Activated CD8-positive, alpha-beta memory T cell treated with anti-CD3 and anti-CD28 coated beads, Interleukin-2, amount 50 U/mL, for 4 hours (primary cell): ENCODE results near the gene GNG7.
"Not testable (repeated sequence)": the region's sequence is repeated elsewhere in the genome, so short reads cannot be mapped to it uniquely, and the experiment has no call there.

ENCODE experiments used
- DNase-seq: peaks from one replicate; pipeline ENCODE4 v3.0.0-alpha.2; 2020

Gene GNG7

DNA sequence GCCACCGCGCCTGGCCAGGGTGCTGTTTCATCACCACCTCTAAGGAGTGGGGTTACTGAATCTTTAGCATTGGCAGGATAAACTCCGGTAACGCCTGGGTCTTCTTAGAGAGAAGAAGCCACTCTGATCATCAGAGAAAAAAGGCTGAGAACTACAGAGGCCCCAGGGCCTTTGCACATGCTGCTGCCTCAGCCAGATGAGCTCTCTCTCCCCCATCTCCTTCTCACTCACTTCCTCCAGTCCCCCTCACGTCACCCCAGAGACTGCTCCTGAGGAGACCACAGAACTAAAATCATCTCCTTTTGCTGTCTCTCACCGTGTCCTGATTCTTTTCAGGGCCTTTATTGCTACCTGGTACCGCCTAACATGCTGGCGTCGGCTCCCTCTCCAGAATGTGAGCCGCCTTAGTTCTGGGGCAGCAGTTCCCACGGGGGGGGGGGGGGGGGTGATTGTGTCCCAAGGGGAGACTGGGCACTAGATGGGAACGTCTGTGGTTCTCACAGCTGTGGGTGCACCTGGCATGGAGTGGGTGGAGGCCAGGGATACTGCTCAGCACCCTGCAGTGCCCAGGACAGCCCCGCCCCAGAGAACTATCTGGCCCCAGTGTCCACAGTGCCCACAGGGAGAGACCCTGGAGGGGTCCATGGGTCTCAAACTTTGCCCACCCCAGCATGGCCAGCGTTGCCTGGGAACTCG lies 23.8 kb upstream of the GNG7 start:
- DNase-seq, result no peak

DNA sequence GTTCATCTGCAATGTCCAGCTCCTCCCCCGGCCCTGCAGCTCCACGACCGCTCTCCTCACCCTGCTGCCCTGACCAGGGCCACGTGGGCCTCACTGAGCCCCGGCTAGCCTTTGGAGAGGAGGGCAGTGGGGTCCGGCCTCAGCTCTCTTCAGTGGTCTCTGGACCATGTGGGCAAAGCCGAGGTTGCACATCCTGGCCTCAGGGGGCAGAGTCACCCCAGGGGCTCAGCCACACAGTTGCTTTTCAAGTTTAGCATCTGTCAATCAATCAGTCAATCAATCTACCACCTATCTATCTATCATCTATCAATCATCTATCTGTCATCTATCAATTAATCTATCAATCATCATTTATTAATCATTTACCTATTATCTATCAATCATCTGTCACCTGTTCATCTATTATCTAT lies 21.7 kb upstream of the GNG7 start:
- DNase-seq, result no peak

DNA sequence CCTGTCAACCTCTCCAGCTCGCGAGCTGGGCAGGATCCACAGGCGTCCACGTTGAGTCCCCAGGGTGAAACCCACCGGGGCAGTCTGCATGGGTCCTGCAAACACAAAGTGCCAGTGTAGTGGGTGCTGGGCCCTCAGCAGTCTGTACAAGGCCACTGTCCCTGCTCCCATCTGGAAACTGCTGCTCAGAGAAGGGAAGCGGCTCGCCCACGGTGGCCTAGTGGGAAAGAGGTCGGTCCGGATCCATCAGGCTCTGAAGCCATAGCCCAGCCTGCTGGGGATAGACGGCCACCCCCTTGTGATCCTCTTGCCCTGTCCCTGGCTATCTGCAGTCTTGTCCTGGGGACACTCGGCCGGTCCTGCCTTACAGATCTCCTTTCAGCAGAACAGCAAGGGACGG lies 21.3 kb upstream of the GNG7 start:
- no peak for DNase-seq

DNA sequence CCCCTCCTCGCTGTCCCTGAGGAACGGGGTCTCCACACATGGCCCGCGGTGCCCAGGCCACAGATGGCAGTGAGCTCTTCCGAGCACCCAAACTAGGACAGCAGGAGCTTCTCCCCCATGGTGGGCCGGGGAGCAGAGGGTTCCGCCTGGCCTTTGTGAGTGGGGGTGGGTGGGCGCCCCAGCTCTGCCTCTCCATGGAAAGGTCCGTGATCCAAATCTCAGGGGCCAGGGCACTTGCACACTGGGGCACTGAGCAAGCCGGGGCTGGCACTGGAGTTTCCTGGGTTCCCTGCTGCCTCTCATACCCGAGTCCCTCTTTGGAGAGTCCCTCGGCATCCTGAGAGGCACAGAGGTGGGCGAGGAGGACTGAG lies 20.8 kb upstream of the GNG7 start:
- no peak for DNase-seq

DNA sequence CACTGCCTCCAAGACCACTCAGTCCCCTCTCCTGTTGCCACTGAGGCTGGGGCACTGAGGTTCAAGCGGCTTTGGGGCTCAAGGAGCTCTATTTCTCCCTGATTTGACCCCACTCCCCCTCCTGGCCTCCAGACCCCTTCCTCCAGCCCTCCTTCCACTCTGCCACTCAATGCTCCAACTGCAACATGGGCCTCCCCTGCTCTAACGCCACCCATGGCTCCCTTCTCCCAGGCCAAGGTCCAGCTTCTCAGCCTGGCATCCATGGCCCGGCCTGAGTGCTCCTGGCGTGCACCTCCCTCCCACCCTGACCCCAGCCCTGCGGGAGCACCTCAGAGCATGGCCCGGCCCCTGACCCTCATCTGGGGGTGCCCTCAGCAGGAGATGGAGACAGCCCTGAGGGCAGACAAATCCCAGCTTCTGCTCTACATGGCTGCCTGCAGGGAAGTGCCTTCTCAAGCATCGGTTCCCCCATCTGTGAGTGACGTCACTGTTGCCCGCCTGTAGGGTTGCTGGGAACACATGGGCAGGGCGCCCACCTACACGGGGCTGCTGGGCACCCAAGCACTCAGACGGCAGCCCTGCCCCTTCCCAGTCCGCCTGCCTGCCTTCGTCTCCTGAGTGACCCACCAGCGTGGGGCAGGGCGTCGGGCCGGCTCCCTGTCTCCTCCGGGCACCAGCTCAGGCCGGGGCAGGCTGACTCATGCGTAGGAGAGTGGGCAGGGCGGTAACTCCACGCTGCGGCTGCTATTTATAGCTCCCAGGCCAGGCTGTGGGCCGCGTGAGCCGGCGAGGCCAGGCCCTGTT lies 20.2 kb upstream of the GNG7 start:
- no peak for DNase-seq

DNA sequence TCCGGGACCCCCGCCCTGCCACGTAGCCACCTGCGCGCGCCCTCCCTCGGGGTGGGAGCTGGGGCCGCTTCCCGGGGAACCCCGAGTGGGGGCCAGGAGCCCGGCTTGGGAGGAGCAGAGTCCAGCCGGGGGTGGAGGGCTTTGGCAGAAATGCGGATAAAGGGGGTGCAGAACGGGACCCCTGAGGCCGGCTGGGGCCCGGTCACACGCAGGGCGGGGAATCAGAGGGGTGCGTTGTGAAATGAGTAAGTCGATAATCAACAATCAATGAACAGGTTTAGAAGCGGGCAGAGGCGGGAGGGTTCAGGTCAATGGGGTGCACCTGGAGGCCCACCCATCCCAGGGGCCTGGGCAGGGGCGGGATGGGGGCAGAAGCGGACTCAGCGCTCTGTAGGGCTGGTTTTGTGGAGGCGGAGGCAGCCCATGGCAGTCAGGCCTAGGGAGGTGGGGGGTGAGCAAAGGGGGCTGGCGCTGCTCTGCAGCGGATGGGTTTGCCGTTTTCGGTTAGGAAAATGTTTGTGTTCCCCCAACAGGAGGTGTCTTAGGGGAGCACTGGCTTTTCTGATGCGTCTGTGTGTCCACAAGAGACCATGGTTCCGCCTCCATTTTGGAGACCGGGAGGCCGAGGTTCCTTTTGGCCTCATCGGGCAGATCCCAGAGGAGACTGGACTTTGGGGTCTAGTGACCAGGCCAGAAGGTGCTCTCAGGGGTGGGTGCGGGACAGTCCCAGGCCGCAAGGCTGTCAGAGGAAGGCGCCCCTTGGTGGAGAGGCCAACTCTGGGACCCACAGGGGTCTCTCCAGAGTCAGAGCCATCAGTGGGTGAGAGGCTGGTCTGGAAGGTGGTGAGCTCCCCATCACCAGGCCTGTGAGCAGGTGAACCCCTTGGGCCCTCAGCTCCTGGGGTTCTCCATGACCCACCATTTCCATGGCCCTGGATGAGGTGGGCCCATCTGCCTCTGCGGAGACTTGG lies 19.4 kb upstream of the GNG7 start:
- no peak for DNase-seq

DNA sequence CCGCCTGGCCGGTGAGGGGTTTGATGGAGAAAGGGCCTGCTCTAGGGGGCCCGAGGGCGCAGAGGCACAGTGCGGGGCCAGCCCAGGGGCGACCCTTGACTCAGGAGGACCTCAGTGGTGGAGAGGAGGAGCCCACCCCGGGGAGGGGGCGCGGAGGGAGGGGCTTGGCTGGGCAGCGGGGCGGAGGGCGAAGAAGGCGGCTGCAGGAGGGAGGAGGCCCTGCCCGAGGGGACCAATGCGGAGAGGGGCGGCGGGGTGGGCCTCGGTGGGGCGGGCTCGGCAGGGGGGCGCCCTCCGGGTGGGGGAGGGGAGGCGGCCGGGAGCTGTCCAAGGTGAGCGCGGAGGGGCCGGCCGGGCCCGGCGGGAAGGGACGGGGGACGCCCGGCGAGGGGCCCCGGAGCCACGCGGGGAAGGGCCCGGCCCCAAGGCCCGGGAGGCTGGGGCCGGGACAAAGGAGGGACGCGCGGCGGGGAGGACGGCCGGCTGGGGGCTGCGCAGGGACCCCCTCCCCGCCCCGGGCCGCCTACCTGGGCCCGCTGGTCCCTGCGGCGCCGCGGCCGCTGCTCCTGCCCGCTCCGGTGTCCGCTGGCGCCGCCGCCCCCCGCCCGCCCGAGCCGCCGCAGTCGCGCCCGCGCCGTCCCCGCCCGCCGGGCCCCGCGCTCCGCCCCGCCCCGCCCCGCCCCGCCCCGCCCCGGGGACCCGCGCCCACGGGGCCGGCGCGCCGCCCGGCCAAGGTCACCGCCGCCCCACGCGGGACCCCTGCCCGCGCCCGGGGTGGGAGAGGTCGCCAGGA lies 18.5 kb upstream of the GNG7 start, which contains the start of gene DIRAS1:
Gene DIRAS1, minus strand, starts transcription at position 596 of the 793 bp plus-strand sequence. CDS start 3,566 bp downstream, outside the sequence.
- no peak for DNase-seq

DNA sequence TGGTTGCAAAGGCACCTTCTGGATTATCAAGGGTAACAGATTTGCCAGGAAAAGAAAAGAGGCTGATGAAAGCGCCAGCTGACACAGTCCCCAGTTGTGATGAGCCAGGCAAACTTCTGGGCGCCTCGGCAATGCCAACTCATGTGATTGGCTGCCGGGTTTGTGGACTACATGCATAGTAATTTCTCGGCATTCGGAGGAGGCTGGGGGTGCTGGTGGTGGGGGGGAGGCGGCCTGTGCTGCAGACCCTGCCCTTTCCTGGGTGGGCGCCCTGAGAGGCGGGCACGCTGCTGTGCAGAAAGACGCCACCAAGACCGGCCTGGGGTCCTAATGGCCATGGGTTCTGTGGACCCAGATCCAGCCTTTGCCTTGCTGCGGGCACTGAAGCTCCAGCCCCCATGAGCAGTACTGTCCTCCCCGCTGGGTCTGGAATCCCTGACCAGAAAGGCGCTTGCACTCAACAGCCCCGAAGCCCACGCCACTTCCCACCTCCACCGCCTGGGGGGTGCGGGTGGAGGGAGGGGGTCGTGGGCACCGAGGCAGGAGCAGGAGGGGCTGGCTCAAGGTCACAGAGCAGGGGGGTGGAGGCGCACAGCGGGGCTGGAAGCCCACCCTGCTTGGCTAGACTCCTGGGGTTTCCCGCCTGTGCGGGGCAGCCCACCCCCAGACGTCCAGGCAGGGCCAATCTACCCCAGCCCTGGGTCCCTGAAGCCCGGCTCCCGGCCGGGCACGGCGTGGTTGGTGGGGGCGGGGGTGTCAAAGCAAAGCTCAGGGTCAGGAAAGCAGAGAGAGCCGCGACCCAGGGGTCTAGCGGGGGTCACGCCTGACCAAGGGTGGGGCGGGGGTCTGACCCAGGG lies 17.7 kb upstream of the GNG7 start:
- no peak for DNase-seq

DNA sequence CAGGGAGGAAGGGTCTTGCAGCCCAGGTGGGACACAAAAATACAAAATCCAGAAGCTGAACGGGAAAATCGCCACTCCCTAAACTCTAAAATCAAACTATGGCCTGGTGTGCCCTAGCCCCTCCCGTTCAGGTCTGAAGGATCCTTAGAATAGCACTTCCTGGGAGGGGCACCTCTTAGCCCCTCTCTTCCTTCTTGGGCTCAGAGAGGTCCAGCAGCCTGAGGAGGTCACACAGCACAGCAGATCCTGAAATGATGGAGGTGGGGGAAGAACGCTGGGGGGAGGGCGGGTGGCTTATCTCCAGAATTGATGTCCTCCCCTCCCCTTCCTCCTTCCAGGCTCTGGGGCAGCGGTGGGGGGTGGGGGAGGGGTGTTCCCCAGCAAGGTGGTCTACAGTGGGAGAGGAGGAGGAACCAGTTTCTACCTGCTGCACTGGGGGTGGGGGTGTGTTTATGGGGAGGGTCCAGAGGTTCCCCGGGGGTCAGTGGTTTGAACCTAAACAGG lies 16.8 kb upstream of the GNG7 start:
- no peak for DNase-seq

DNA sequence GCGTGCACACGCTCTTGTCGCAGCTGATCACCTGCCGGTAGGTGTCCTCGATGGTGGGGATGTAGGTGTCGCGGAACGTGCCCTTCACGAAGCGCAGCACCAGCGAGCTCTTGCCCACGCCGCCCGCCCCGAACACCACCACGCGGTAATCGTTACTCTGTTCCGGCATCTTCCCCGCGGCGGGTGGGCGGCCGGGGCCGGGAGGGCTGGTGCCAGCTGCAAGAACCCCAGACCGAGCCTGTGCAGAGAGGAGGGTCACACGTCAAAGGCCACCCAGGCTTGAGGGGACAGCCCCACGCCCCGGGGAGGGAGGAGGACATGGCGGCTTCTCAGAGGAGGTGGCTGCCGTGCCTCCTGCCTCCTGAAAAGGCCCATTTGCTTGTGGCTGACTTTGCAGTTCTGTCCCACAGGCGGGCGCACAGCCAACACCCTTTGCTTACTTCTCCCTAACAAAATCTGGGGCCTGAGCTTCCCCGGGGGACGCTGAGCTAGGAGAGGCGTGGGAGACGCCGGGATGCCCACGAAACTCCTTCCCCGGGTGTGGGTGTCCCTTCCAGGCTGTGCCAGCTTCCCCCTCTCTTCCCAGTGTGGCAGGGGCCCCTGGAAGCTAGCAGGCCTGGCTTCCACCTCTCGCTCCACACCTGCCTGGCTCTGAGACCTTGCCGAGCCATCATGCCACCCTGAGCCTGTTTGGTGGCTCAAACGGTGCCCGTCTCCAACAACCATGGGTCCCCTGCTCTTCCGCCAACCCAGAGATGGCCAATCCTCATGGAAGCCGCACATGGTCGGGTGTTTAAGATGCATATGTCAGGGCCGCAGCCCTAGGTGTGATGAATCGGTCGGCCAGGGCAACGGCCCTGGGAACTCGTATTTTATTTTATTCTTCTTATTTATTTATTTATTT lies 15.4 kb upstream of the GNG7 start:
- DNase-seq, result no peak

DNA sequence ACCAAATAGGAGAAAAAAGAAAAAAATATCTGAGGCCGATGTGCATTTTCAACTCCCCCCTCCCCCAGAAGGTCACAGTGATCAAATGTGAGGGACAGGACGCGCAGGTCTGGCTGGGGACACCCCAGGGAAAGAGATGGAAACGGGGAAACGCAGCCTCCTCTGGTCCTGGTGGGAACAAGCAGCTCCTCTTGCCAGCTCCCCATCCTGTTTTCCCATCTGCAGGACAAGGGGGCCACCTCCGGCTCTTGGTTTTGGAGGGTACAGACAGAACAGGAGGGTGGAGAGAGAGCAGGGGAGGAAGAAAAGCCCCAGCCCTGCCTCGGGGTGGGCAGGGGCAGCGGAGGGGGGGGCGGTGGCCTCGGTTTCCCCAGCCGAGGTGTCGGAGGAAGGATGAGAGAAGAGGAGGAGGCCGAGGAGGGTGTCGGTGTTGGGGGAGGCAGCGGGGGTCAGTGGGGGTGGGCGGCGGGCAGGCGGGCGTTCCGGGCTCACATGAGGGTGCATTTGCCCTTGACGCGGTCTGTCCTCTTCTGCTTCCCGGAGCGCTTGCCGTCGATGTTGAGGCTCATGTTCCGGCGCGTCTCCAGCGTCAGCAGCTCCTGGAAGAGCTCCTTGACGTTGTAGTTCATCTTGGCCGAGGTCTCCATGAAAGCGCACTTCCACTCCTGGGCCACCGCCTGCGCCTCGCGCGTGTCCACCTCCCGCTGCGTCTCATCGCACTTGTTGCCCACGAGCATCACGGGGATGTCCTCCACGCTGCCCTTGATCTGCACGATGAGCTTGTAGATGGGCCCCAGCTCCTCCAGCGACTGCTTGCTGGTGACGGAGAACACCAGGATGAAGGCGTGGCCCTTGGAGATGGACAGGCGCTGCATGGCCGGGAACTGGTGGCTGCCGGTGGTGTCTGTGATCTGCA lies 14.5 kb upstream of the GNG7 start:
- no peak for DNase-seq

DNA sequence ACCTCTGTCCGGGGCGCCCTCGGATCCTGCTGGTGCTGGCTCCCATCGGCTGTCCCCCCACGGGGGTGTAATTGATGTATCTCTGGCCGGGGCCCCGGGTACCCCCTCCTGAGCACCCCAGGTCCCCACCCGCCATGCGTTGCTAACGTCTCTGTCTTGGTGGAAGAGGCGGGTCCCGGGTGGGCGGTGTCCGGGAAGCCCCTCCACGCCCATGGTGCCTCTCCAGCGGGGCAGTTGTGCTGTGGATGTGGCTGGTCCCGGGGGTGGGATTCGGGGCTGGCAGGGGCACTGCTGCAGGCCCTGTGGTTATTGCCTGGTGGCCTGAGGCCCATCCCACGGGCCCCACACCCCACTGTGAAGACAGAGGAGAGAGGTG lies 13.8 kb upstream of the GNG7 start:
- DNase-seq, result no peak

DNA sequence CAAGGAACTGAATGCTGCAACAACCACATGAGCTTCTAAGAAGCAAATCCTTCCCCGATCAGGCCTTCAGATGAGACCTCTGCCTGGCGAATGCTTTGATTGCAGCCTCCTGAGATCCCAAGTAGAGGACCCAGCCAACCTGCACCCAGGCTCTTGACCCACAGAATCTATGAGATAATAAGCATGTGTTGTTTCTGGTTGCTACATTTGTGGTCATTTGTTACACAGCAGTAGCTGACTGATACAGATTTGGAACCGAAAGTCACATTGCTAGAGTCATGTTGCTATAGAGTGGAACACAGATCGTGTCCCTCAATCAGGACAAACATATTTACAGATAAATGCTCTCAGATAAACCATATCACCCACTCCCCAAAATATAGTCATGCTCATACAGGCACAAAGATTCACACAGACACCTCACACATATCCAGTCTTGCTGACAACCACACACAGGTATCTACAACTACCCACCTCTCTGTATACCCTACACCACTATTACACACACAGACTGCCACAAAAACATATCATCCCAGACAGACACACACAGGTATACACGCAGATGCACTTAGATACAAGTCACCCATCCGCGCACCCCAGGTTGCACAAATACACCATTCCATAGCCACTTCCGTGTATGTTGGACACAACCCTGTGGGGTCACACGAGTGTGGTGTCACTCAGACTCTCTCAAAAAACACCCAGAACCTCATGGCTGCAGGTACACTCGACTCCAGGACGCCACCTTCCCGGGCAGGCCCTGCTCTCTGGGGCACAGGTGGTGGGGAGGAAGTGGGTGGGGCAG lies 13.2 kb upstream of the GNG7 start:
- no peak for DNase-seq

DNA sequence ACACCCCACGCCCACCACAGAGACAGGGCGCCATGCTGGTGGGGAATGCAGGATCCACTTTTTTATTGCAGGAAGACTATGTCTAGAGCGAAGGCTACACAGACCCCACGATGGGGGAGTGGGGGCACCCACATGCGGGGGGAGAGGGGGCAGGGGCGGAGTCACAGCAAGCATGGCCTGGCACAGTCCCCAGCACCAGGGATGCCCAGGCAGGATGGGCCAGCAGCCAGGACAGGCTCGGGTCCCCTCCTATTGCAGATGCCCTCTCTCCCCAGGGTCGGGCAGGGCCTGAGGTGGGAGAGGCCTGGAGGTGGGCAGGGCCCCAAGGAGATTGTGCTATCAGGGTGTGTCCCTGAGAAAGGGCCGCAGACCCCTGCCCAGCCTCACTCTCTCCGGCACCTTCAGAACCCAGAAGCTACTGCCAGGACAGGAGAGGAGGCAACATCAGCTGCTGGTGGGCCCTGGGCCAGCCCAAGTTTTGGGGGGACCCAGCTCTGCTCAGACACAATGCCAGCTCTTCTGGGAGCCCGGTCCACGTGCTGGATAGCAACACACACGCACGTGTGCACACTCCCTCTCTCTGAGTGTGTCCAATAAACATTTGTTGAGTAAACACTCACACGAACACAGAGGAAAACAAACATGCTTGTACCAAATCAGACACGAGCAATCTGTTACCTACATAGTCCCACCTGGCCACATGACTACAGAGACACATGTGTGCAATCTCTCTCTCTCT lies 12.2 kb upstream of the GNG7 start:
- DNase-seq, result no peak

DNA sequence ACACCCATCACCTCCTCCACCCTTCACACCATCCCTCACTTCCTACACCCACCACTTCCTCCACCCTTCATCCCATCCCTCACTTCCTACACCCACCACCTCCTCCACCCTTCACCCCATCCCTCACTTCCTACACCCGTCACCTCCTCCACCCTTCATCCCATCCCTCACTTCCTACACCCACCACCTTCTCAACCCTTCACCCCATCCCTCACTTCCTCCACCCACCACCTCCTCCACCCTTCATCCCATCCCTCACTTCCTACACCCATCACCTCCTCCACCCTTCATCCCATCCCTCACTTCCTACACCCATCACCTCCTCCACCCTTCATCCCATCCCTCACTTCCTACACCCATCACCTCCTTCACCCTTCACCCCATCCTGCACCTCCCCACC lies 11.6 kb upstream of the GNG7 start:
- not testable (repeated sequence) for DNase-seq

DNA sequence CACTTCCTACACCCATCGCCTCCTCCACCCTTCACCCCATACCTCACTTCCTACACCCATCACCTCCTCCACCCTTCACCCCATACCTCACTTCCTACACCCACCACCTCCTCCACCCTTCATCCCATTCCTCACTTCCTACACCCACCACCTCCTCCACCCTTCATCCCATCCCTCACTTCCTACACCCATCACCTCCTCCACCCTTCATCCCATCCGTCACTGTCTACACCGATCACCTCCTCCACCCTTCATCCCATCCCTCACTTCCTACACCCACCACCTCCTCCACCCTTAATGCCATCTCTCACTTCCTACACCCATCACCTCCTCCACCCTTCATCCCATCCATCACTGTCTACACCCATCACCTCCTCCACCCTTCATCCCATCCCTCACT lies 10.7 kb upstream of the GNG7 start:
- DNase-seq, result not testable (repeated sequence)

DNA sequence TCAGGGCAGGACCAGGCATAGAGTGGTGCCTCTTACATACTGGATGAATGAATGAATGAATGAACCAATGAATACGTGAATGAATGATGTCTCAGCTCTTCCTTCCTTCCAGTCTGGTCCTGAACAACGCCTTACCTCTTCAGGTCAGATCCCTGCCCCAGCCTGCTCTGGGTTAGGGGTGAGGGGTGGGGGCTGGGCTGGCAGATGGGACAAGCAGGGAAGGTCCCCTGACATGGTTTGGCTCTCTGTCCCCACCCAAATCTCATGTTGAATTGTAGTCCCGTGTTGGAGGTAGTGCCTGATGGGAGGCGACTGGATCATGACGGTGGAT lies 9.3 kb upstream of the GNG7 start:
- DNase-seq, result no peak
